Measurements from ENCODE around the gene GRWD1.
A peak's percentile ranks its signal among the peaks of the same experiment; 100 is the strongest.

The GRWD1 gene

GRCh38 chr19:48461982-48462655, 16.3 kb downstream of the GRWD1 start:
- H3K4me3 ChIP-seq (ENCODE audit: low read depth, low read length), result no peak overlapping the region
- no peak for DNase-seq (ENCODE audit: low read depth, low spot score)
- in situ Hi-C loops (cut with HindIII; ENCODE audit: low sequenced_read_pairs), result no loop called here
- TF ChIP-seq, protein P1, sequence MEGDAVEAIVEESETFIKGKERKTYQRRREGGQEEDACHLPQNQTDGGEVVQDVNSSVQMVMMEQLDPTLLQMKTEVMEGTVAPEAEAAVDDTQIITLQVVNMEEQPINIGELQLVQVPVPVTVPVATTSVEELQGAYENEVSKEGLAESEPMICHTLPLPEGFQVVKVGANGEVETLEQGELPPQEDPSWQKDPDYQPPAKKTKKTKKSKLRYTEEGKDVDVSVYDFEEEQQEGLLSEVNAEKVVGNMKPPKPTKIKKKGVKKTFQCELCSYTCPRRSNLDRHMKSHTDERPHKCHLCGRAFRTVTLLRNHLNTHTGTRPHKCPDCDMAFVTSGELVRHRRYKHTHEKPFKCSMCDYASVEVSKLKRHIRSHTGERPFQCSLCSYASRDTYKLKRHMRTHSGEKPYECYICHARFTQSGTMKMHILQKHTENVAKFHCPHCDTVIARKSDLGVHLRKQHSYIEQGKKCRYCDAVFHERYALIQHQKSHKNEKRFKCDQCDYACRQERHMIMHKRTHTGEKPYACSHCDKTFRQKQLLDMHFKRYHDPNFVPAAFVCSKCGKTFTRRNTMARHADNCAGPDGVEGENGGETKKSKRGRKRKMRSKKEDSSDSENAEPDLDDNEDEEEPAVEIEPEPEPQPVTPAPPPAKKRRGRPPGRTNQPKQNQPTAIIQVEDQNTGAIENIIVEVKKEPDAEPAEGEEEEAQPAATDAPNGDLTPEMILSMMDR (IDR thresholded peaks at IDR 0.05; ENCODE audit: low read depth, low read length), result no peak

DNA sequence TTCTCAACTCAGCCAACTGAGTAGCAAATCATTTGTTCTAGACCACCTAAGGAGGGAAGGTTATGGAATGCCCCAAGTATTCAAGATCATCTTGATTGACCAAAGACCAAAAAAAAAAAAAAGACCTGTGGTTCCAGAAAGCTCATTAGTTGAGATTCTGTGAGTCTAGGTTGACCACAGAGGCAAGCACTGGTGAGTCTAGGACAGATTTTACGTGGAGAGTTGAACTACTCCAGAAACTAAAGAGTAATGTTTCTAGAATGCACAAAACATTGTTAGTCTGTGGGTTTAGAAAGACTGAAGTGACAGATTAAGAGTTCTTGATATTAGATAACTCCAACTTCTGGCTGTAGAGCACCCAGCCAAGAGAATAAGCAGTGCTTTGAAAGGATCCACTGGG, 19.4 kb downstream of the GRWD1 start:
- no peak for DNase-seq (ENCODE audit: low read depth, low spot score)
- no peak overlapping the region for H3K4me3 ChIP-seq (ENCODE audit: low read depth, low read length)
- in situ Hi-C loops (cut with HindIII; ENCODE audit: low sequenced_read_pairs), result no loop called here
- TF ChIP-seq, protein P1 (IDR thresholded peaks at IDR 0.05; ENCODE audit: low read depth, low read length), result no peak

- peak; percentile 25 for DNase-seq (ENCODE audit: low read depth, low spot score)
- H3K4me3 ChIP-seq (ENCODE audit: low read depth, low read length), result no peak overlapping the region
- in situ Hi-C loops (cut with HindIII; ENCODE audit: low sequenced_read_pairs), result no loop called here
- TF ChIP-seq, protein P1 (IDR thresholded peaks at IDR 0.05; ENCODE audit: low read depth, low read length), result no peak
Observed at GRCh38 chr19:48466561-48467325, 21.0 kb downstream of the GRWD1 start.

- TF ChIP-seq, protein P1 (IDR thresholded peaks at IDR 0.05; ENCODE audit: low read depth, low read length), result no peak
- DNase-seq (ENCODE audit: low read depth, low spot score), result peak; percentile 100
- peak overlapping the region; percentile 86 for H3K4me3 ChIP-seq (ENCODE audit: low read depth, low read length)
- in situ Hi-C loops (cut with HindIII; ENCODE audit: low sequenced_read_pairs), result no loop called here
Observed at GRCh38 chr19:48468772-48469288, 23.0 kb downstream of the GRWD1 start.

DNA sequence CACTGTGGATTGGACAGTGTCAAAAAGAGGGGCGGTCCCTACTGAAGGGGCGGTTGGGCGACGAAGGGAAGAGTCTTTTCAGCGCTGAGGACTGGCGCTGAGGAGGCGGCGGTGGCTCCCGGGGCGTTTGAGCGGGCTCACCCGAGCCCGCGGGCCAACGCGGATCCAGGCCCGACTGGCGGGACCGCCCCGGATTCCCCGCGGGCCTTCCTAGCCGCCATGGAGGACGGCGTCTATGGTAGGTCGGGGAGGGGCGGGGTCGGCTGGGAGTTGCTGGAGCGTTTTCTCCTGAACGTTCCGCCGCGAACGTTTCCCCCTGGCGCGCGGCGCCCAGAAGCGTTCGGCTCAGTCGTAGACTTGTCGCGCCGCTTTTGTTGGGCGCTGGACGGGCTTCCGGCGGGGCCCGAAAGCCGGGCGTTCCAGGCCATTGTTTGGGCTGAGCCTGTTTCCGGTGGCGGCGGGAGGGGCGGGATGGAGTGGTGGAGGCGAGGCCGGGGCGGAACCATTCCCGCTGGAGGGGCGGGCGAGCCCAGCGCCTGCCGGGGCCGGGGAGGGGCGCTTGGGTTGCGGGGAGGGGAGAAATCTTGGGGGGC, 23.6 kb downstream of the GRWD1 start, which contains the start of gene CYTH2:
CYTH2 (plus strand) TSS at position 81 of the 593 bp plus-strand sequence; CDS start at position 220, 139 bp downstream.
- DNase-seq (ENCODE audit: low read depth, low spot score), result peak; percentile 81
- in situ Hi-C loops (cut with HindIII; ENCODE audit: low sequenced_read_pairs), result no loop called here
- TF ChIP-seq, protein P1 (IDR thresholded peaks at IDR 0.05; ENCODE audit: low read depth, low read length), result no peak
- peak within 1 kb of the TSS; percentile 86 for H3K4me3 ChIP-seq (ENCODE audit: low read depth, low read length)

GRCh38 chr19:48469934-48470680, 24.3 kb downstream of the GRWD1 start:
- H3K4me3 ChIP-seq (ENCODE audit: low read depth, low read length), result peak overlapping the region; percentile 86
- DNase-seq (ENCODE audit: low read depth, low spot score), result no peak
- in situ Hi-C loops (cut with HindIII; ENCODE audit: low sequenced_read_pairs), result no loop called here
- TF ChIP-seq, protein P1 (IDR thresholded peaks at IDR 0.05; ENCODE audit: low read depth, low read length), result no peak
